GM12874 (cell line): ENCODE results near the gene UGT2B7.

Experiments used
- CTCF ChIP-seq: IDR thresholded peaks from 2 replicates; pipeline ENCODE4 v1.5.1; 2011; ENCODE audit warnings: low read depth, mild to moderate bottlenecking, control low read depth, low read length, moderate library complexity; ENCODE audit not compliant: insufficient read depth

Gene UGT2B7

GRCh38 chr4:69116645-69117321, 20.5 kb downstream of the UGT2B7 start:
- TF ChIP-seq CTCF, result no peak

GRCh38 chr4:69120870-69121269, 24.6 kb downstream of the UGT2B7 start:
- no peak for TF ChIP-seq CTCF

GRCh38 chr4:69122476-69122875, 26.2 kb downstream of the UGT2B7 start:
- TF ChIP-seq CTCF, result no peak

GRCh38 chr4:69124941-69125340, 28.7 kb downstream of the UGT2B7 start:
- no peak for TF ChIP-seq CTCF

- TF ChIP-seq CTCF, result no peak
Observed at GRCh38 chr4:69126024-69126423, 29.8 kb downstream of the UGT2B7 start.

GRCh38 chr4:69133993-69134392, 37.7 kb downstream of the UGT2B7 start:
- no peak for TF ChIP-seq CTCF

- no peak for TF ChIP-seq CTCF
Observed at GRCh38 chr4:69134471-69134870, 38.2 kb downstream of the UGT2B7 start.

GRCh38 chr4:69141320-69141719, 45.0 kb downstream of the UGT2B7 start:
- TF ChIP-seq CTCF, result no peak
